ENCODE data around the gene SUPT3H. TPM values are rescaled to one million over a fixed set of nuclear protein-coding genes. Genes with fewer than 3 reads are reported as not detected.

Gene SUPT3H
- total RNA-seq, 2 donors from 2014 or later = 2.5 to 4.5 TPM

GRCh38 chr6:44954281-44954680 lies 423.5 kb downstream of the SUPT3H start:
- Histone ChIP-seq H3K36me3 (peaks cover 4% of the 10 kb centered on the region), H3K27ac (no peak overlapping the region), H3K4me3 (no peak overlapping the region), H3K27me3 (no peaks in the 10 kb centered on the region), H3K4me1 (no peaks in the 10 kb centered on the region), H3K9me3 (peaks cover 0 to 12% of the 10 kb centered on the region in 2 donors)
- no peak for DNase-seq (ENCODE audit: low spot score)
- no peak for TF ChIP-seq CTCF (IDR thresholded peaks at IDR 0.05)

GRCh38 chr6:44951253-44951747 lies 426.4 kb downstream of the SUPT3H start:
- Histone ChIP-seq H3K36me3 (peaks cover 4% of the 10 kb centered on the region), H3K27me3 (no peaks in the 10 kb centered on the region), H3K27ac (no peak overlapping the region), H3K4me1 (no peaks in the 10 kb centered on the region), H3K4me3 (no peak overlapping the region), H3K9me3 (peaks cover 4 to 25% of the 10 kb centered on the region in 2 donors)
- no peak for DNase-seq (ENCODE audit: low spot score)
- TF ChIP-seq CTCF (IDR thresholded peaks at IDR 0.05) = no peak

GRCh38 chr6:44949596-44950201 lies 428.0 kb downstream of the SUPT3H start:
- peaks cover 8 to 36% of the 10 kb centered on the region in 2 donors for H3K9me3 ChIP-seq
- DNase-seq (ENCODE audit: low spot score) = no peak
- peaks cover 4% of the 10 kb centered on the region for H3K36me3 ChIP-seq
- H3K27me3 ChIP-seq = no peaks in the 10 kb centered on the region
- no peak for TF ChIP-seq CTCF (IDR thresholded peaks at IDR 0.05)
- no peak overlapping the region for H3K4me3 ChIP-seq
- H3K27ac ChIP-seq = no peak overlapping the region
- no peaks in the 10 kb centered on the region for H3K4me1 ChIP-seq

GRCh38 chr6:44943541-44943940 lies 434.2 kb downstream of the SUPT3H start:
- Histone ChIP-seq H3K27me3 (no peaks in the 10 kb centered on the region), H3K36me3 (no peaks in the 10 kb centered on the region), H3K9me3 (peaks cover 8 to 18% of the 10 kb centered on the region in 2 donors), H3K4me3 (no peak overlapping the region), H3K4me1 (no peaks in the 10 kb centered on the region), H3K27ac (no peak overlapping the region)
- DNase-seq (ENCODE audit: low spot score) = no peak
- no peak for TF ChIP-seq CTCF (IDR thresholded peaks at IDR 0.05)

- no peak overlapping the region for H3K4me3 ChIP-seq
- no peak for TF ChIP-seq CTCF (IDR thresholded peaks at IDR 0.05)
Measured at GRCh38 chr6:44942798-44943197, 434.9 kb downstream of the SUPT3H start.

GRCh38 chr6:44942201-44942600 lies 435.5 kb downstream of the SUPT3H start:
- Histone ChIP-seq H3K9me3 (peaks cover 8 to 18% of the 10 kb centered on the region in 2 donors), H3K27ac (no peak overlapping the region), H3K27me3 (no peaks in the 10 kb centered on the region), H3K4me1 (no peaks in the 10 kb centered on the region), H3K4me3 (no peak overlapping the region), H3K36me3 (no peaks in the 10 kb centered on the region)
- TF ChIP-seq CTCF (IDR thresholded peaks at IDR 0.05) = no peak
- DNase-seq (ENCODE audit: low spot score) = no peak

More at GRCh38 chr6:44942798-44943197, 434.9 kb downstream of the SUPT3H start:
- H3K36me3 ChIP-seq = no peaks in the 10 kb centered on the region
- no peaks in the 10 kb centered on the region for H3K4me1 ChIP-seq
- H3K9me3 ChIP-seq = peaks cover 8 to 18% of the 10 kb centered on the region in 2 donors
- H3K27me3 ChIP-seq = no peaks in the 10 kb centered on the region
- no peak for DNase-seq (ENCODE audit: low spot score)
- H3K27ac ChIP-seq = no peak overlapping the region

Data from right atrium auricular region (tissue), 2 donors.